ENCODE data around the gene SNX13. TPM values are rescaled to one million over a fixed set of nuclear protein-coding genes. Genes with fewer than 3 reads are reported as not detected.

Gene SNX13
- total RNA-seq, 1 experiment from 2014 or later: 29.0 TPM

DNA sequence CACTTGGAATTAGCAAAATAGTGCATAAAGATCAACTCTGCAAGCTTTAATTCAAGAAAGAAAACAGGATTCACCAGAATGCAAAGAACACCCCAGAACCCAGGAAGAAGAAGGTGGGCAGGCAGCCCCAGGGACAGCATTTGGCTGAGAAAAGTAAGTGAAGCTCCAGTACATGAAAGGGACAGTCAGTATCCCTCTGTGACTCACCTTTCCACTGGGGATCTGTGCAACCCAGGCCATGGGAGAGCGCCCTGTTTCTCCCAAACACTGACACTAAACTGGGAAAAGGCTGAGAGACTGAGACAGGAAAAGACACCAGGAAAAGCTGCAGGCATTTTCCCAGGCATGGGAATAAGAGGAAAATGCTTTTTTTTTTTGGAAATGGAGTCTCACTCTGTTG lies 28.2 kb downstream of the SNX13 start:
- Mint-ChIP-seq H3K4me1 (peaks cover 16 to 18% of the 10 kb centered on the region in 2 experiments), H3K27ac (peak overlapping the region in 1 of 3 experiments; percentile 44; a peak in 1 of 7 replicates), H3K4me3 (no peak overlapping the region), H3K27me3 (ENCODE audit: low read depth) (no peaks in the 10 kb centered on the region), H3K36me3 (ENCODE audit: insufficient read depth in 1 of 3, low read depth in 3 of 3) (peaks cover 3 to 4% (median 3%) of the 10 kb centered on the region in 3 experiments; a peak in 3 of 7 replicates), H3K9me3 (no peaks in the 10 kb centered on the region)
- Histone ChIP-seq H3K9me3 (ENCODE audit: control insufficient read depth, low read depth, low read length) (no peaks in the 10 kb centered on the region), H3K9ac (ENCODE audit: extremely low read depth, insufficient read length, low read length) (no peak overlapping the region), H3K56ac (ENCODE audit: insufficient read length, low read depth, low read length) (no peak overlapping the region), H2BK5ac (ENCODE audit: insufficient read length, low read length) (no peak overlapping the region), H3K27me3 (ENCODE audit: insufficient read depth, low read length) (no peaks in the 10 kb centered on the region), H2BK15ac (ENCODE audit: low read depth, low read length) (no peak overlapping the region), H2BK120ac (ENCODE audit: low read depth, low read length, poor library complexity, severe bottlenecking) (no peak overlapping the region), H2BK20ac (ENCODE audit: low read depth, low read length, poor library complexity, severe bottlenecking) (no peak overlapping the region), H3K79me2 (ENCODE audit: insufficient read depth, low read length) (peaks cover 6% of the 10 kb centered on the region; the same call in 1 of the 2 replicates), H3K23ac (ENCODE audit: insufficient read length, low read depth, low read length) (no peak overlapping the region), H2AFZ (ENCODE audit: low read length) (no peak overlapping the region), H3K27ac (ENCODE audit: insufficient read length, low read depth, low read length) (no peak overlapping the region), H3K79me1 (ENCODE audit: insufficient read depth, low read depth, low read length, poor library complexity, severe bottlenecking) (peaks cover 9% of the 10 kb centered on the region), H3K23me2 (ENCODE audit: insufficient read length, low read depth, low read length, poor library complexity, severe bottlenecking) (no peaks in the 10 kb centered on the region), H3K14ac (ENCODE audit: insufficient read depth, low read length) (no peak overlapping the region), H3K4ac (ENCODE audit: low read depth, low read length) (no peak overlapping the region), H3T11ph (ENCODE audit: low read length) (no peak overlapping the region), H3K4me1 (ENCODE audit: insufficient read depth, low read length) (no peaks in the 10 kb centered on the region; the same call in 1 of the 2 replicates), H2BK12ac (ENCODE audit: insufficient read length, low read depth, low read length) (no peak overlapping the region), H3K18ac (ENCODE audit: insufficient read length, low read depth, low read length) (no peak overlapping the region), H3K4me2 (ENCODE audit: insufficient read depth, insufficient read length, low read length) (no peak overlapping the region), H4K91ac (ENCODE audit: insufficient read length, low read depth, low read length) (no peak overlapping the region), H4K8ac (replicated peaks; ENCODE audit: insufficient read length, low read depth, low read length) (no peak overlapping the region), H4K20me1 (ENCODE audit: control insufficient read depth, insufficient read depth, insufficient read length) (no peaks in the 10 kb centered on the region), H4K5ac (ENCODE audit: insufficient read length, low read depth, low read length) (no peak overlapping the region), H2AK5ac (ENCODE audit: insufficient read length, low read length) (no peak overlapping the region)
- no CpG with 5 or more reads among the region's 1 CpG for WGBS (ENCODE audit: extremely low coverage, insufficient read length, low lambda C conversion rate)
- TF ChIP-seq CTCF (conservative IDR thresholded peaks at IDR 0.05): no peak
- DNase-seq: no peak
